ENCODE measurements around the gene IVD. TPM values are rescaled to one million over a fixed set of nuclear protein-coding genes. Genes with fewer than 3 reads are reported as not detected.

IVD gene
- 30.3 and 38.5 TPM in 2 replicates for total RNA-seq

DNA sequence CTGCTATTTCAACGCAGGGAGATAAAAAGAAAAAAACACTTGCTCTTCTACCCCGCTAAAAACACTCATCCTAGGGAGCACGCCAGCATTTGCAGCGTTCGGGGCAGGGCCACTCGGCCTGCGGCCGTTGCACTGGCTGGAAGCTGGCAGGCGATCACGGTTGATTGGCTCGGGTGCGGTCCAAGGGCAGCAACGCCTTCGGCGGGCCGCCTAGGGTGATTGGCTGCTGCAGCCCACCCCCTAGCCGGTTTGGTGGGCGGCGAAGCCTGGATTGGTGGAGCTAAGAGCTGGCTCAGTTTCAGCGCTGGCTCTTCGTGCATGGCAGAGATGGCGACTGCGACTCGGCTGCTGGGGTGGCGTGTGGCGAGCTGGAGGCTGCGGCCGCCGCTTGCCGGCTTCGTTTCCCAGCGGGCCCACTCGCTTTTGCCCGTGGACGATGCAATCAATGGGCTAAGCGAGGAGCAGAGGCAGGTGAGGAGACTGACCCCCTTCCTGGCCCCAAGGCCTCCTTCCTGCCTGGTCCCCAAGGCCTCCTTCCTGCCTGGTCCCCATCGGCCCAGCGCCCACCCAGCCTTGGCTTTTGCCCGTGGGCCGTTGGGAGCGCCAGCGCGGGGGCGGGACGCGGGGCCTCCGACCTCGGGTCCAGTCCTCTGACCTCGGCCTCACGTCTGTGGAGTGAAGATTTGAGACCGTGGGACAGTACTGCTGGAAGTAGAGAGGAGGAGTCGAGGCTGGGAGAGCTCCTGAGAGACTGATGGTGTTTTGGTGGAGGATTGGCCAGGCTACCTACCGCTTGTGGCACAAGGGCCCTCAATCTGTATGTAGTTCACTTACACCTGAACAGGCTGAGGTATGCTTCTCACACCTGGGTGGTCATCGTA lies at the start of gene IVD:
IVD (plus strand) TSS at position 295 of the 881 bp plus-strand sequence; CDS start at position 328, 33 bp downstream.

DNA sequence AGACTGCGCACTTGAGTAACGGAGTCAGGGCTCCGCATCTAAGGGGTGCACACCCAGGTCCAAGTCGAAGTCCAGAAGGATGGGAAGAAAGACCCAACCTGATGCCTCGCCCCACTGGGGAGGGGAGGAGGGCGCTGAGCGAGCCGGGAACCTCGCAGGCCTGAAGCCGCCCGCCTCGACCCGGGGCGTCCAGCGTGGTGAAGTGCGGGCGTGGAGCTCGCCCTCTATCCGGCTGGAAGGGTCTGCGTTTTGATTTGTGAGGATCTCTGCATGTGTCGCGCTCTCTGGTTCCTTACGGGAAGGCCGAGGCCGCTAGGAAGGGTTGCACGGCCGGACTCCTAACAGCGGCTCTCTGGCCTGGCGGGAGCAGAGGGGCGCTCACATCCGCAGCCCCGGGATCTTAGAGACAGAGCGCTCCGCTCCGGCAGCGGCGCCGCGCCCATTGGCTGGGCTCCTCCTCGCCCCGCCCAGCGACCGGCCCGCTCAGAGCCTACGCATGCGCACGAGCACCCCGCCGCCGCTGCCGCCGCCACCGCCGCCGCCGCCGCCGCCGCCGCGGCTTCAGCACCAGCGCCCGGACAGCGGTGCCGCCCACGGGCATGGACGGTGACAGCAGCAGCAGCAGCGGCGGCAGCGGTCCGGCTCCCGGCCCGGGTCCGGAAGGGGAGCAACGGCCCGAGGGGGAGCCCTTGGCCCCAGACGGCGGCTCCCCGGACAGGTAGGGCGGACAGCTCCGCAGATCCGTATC lies 47.7 kb upstream of the IVD start, which contains the start of gene DISP2:
DISP2 (plus strand) TSS at position 497 of the 748 bp plus-strand sequence; CDS start at position 600, 103 bp downstream.

GRCh38 chr15:40382580-40383456 lies 22.8 kb upstream of the IVD start, which contains the start of gene KNSTRN:
Gene KNSTRN (plus strand): TSS chr15:40382721. CDS start chr15:40382836, 115 bp downstream.

DNA sequence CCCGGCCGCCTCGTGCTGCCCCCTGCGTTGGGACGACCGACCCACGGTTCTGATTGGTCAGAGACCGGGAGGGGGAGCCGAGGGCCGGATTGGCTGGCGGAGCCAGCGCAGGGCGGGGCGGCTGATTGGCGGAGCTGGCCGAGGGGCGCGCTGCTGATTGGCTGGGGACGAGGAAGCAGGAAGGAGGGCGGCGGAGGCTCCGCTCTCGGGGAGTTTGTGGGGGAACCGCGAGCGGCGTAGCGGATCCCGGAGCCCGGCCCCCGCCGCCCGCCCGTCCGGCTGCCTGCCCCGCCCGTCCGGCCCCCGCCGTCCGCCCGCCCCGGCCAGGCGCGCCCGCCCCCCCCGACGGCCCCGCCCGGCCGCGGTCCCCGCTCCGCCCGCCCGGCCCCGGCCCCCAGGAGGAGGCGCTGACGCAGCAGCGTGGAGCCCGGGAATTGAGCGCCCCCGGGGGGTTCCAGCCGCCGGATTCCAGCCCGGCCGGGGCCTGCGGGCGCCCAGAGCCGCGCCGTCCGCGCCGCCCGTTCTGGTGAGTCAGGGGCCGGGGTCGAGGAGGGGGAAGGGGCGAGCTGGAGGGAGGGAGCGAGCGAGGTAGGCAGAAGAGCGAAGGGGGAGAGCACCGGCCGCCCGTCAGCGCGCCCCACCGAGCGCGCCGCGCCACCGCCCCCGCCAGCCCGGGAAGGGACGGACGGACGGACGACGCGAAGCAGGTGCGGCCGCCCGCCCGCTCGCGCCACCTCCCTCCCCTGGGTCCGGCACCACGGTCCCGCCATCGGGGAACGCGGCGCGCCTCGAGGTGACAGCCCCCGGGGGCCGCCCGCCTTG lies 35.4 kb downstream of the IVD start, which contains the start of gene BAHD1:
BAHD1 (plus strand) TSS at position 211 of the 822 bp plus-strand sequence. CDS start 17,512 bp downstream, outside the sequence.

GRCh38 chr15:40470423-40471104 lies 65.0 kb downstream of the IVD start, which contains the start of gene CHST14:
Gene CHST14 (plus strand): TSS chr15:40470984. CDS start chr15:40471214, 230 bp downstream.

Other genes starting within 250 kb of the IVD start
- 1.5 and 3.0 TPM in 2 replicates for gene BUB1B, start 244.7 kb upstream of the IVD start, total RNA-seq
- gene PAK6, start 166.7 kb upstream of the IVD start, total RNA-seq, result under 0.01 and 0.16 TPM in 2 replicates
- not detected in 2 replicates for gene ANKRD63, start 122.7 kb upstream of the IVD start, total RNA-seq
- under 0.01 and 0.16 TPM in 2 replicates for gene PLCB2, start 97.9 kb upstream of the IVD start, total RNA-seq
- 2.2 and 5.5 TPM in 2 replicates for gene INAFM2, start 82.1 kb upstream of the IVD start, total RNA-seq
- 6.0 and 18.8 TPM in 2 replicates for gene CCDC9B, start 64.9 kb upstream of the IVD start, total RNA-seq
- not detected in 2 replicates for gene PHGR1, start 54.8 kb upstream of the IVD start, total RNA-seq
- under 0.01 and 0.16 TPM in 2 replicates for gene DISP2, start 47.6 kb upstream of the IVD start, total RNA-seq
- gene KNSTRN, start 23.1 kb upstream of the IVD start, total RNA-seq, result 12.9 and 15.0 TPM in 2 replicates
- 3.5 and 5.2 TPM in 2 replicates for gene BAHD1, start 35.2 kb downstream of the IVD start, total RNA-seq
- 5.2 and 6.0 TPM in 2 replicates for gene CHST14, start 65.2 kb downstream of the IVD start, total RNA-seq
- 10.6 and 14.4 TPM in 2 replicates for gene CCDC32, start 159.2 kb downstream of the IVD start, total RNA-seq
- gene RPUSD2, start 163.5 kb downstream of the IVD start, total RNA-seq, result 10.9 and 14.6 TPM in 2 replicates
- gene KNL1, start 188.5 kb downstream of the IVD start, total RNA-seq, result 0.52 and 1.7 TPM in 2 replicates

All from bronchial smooth muscle cell (primary cell).